Activated CD8-positive, alpha-beta memory T cell treated with anti-CD3 and anti-CD28 coated beads, Interleukin-2, amount 10 ng/mL, durations not matched to agents 7 days and 5 days (primary cell): Measurements from ENCODE around the gene ABCB11. TPM values are rescaled to one million over a fixed set of nuclear protein-coding genes. Genes with fewer than 3 reads are reported as not detected.

Experiments used
- ATAC-seq: fragments of 150-1000 bp; cut with Tn5 transposase; one replicate; pipeline ENCODE4 v1.10.0; 2021; ENCODE audit warnings: moderate library complexity
- CTCF ChIA-PET: fragments of 350-600 bp; sonication (Branson Sonifier 250); formaldehyde crosslinking; loops from one replicate; lab custom pipeline; 2021; ENCODE audit warnings: antibody characterized with exemption; lab: Charles Lee
- DNase-seq: peaks from one replicate; pipeline ENCODE4 v3.0.0-alpha.2; 2020
- H3K27ac Mint-ChIP-seq: one replicate; pipeline ENCODE4 v1.8.0; 2021; ENCODE audit warnings: mild to moderate bottlenecking, mixed read lengths
- H3K27me3 Mint-ChIP-seq: one replicate; pipeline ENCODE4 v1.8.0; 2021; ENCODE audit warnings: mixed read lengths
- H3K36me3 Mint-ChIP-seq: one replicate; pipeline ENCODE4 v1.8.0; 2021; ENCODE audit warnings: mild to moderate bottlenecking, mixed read lengths
- H3K4me1 Mint-ChIP-seq: one replicate; pipeline ENCODE4 v1.8.0; 2021; ENCODE audit warnings: mixed read lengths
- H3K4me3 Mint-ChIP-seq: one replicate; pipeline ENCODE4 v1.8.0; 2021; ENCODE audit warnings: mild to moderate bottlenecking, moderate library complexity, mixed read lengths
- H3K9me3 Mint-ChIP-seq: one replicate; pipeline ENCODE4 v1.8.0; 2022; ENCODE audit warnings: low read depth, mixed read lengths
- total RNA-seq, 2 experiments: library from RNA; stranded (reverse); gene quantifications; one replicate each; pipeline ENCODE4 v1.2.3, GENCODE V29; 2021

The ABCB11 gene
- total RNA-seq = not detected

- Mint-ChIP-seq H3K9me3 (no peaks in the 10 kb centered on the region), H3K27ac (no peak within 1 kb of the TSS), H3K4me1 (peaks cover 4% of the 10 kb centered on the region), H3K27me3 (no peaks in the 10 kb centered on the region), H3K4me3 (no peak within 1 kb of the TSS), H3K36me3 (no peaks in the 10 kb centered on the region)
- DNase-seq = no peak
- ATAC-seq = no peak
- CTCF ChIA-PET = no interaction called here
These were observed at the start of gene ABCB11 for GRCh38 chr2:169031202-169031601. TSS of gene ABCB11 (minus strand) at chr2:169031324. CDS start at chr2:169018125, 13,199 bp downstream.

GRCh38 chr2:169080250-169081069 is 49.3 kb upstream of the ABCB11 start:
- CTCF ChIA-PET = no interaction called here
- Mint-ChIP-seq H3K9me3 (no peaks in the 10 kb centered on the region), H3K27me3 (peaks cover under 1% of the 10 kb centered on the region), H3K4me3 (no peak overlapping the region), H3K36me3 (no peaks in the 10 kb centered on the region), H3K27ac (no peak overlapping the region), H3K4me1 (no peaks in the 10 kb centered on the region)
- DNase-seq (no peak), ATAC-seq (no peak)

GRCh38 chr2:169077674-169078240 is 46.6 kb upstream of the ABCB11 start:
- CTCF ChIA-PET = no interaction called here
- Mint-ChIP-seq H3K4me3 (no peak overlapping the region), H3K36me3 (no peaks in the 10 kb centered on the region), H3K27me3 (no peaks in the 10 kb centered on the region), H3K27ac (no peak overlapping the region), H3K9me3 (no peaks in the 10 kb centered on the region), H3K4me1 (peaks cover 5% of the 10 kb centered on the region)
- DNase-seq (no peak), ATAC-seq (no peak)

GRCh38 chr2:169073963-169074751 is 43.0 kb upstream of the ABCB11 start:
- Mint-ChIP-seq H3K9me3 (no peaks in the 10 kb centered on the region), H3K4me3 (no peak overlapping the region), H3K36me3 (no peaks in the 10 kb centered on the region), H3K4me1 (peaks cover 12% of the 10 kb centered on the region), H3K27ac (no peak overlapping the region), H3K27me3 (no peaks in the 10 kb centered on the region)
- DNase-seq (no peak), ATAC-seq (peak; percentile 23)
- CTCF ChIA-PET = no interaction called here

- CTCF ChIA-PET = interaction anchor here (0.6 kb wide), 1 partner anchor 69 kb away, joined by 3 read pairs; no protein-coding TSS in a partner anchor
- no peaks in the 10 kb centered on the region for H3K36me3 Mint-ChIP-seq
- H3K4me1 Mint-ChIP-seq = peaks cover 12% of the 10 kb centered on the region
- no peak overlapping the region for H3K4me3 Mint-ChIP-seq
- H3K27me3 Mint-ChIP-seq = no peaks in the 10 kb centered on the region
- no peaks in the 10 kb centered on the region for H3K9me3 Mint-ChIP-seq
- no peak overlapping the region for H3K27ac Mint-ChIP-seq
- ATAC-seq = no peak
- DNase-seq = no peak
These were observed 42.3 kb upstream of the ABCB11 start for GRCh38 chr2:169073211-169073962.

- Mint-ChIP-seq H3K27me3 (no peaks in the 10 kb centered on the region), H3K4me1 (peaks cover 12% of the 10 kb centered on the region), H3K27ac (no peak overlapping the region), H3K9me3 (no peaks in the 10 kb centered on the region), H3K4me3 (no peak overlapping the region), H3K36me3 (no peaks in the 10 kb centered on the region)
- CTCF ChIA-PET = no interaction called here
- no peak for ATAC-seq
- DNase-seq = no peak
These were observed 41.2 kb upstream of the ABCB11 start for GRCh38 chr2:169072163-169072925.

GRCh38 chr2:169071455-169071854 is 40.3 kb upstream of the ABCB11 start:
- Mint-ChIP-seq H3K4me3 (no peak overlapping the region), H3K36me3 (no peaks in the 10 kb centered on the region), H3K27me3 (no peaks in the 10 kb centered on the region), H3K27ac (no peak overlapping the region), H3K9me3 (no peaks in the 10 kb centered on the region), H3K4me1 (peaks cover 12% of the 10 kb centered on the region)
- ATAC-seq = no peak
- CTCF ChIA-PET = no interaction called here
- DNase-seq = no peak

- H3K4me1 Mint-ChIP-seq = peaks cover 12% of the 10 kb centered on the region
- DNase-seq (no peak), ATAC-seq (no peak)
- CTCF ChIA-PET = interaction anchor here (0.9 kb wide), 1 partner anchor 42 kb away, joined by 3 read pairs; no protein-coding TSS in a partner anchor
- H3K4me3 Mint-ChIP-seq = no peak overlapping the region
- H3K9me3 Mint-ChIP-seq = no peaks in the 10 kb centered on the region
- H3K36me3 Mint-ChIP-seq = no peaks in the 10 kb centered on the region
- no peaks in the 10 kb centered on the region for H3K27me3 Mint-ChIP-seq
- H3K27ac Mint-ChIP-seq = no peak overlapping the region
These were observed 38.7 kb upstream of the ABCB11 start for GRCh38 chr2:169069833-169070232.

GRCh38 chr2:169069341-169069740 is 38.2 kb upstream of the ABCB11 start, which contains the start of gene DHRS9:
TSS of gene DHRS9 (plus strand) at chr2:169069563. CDS start at chr2:169081582, 12,019 bp downstream.
- ATAC-seq = no peak
- no peaks in the 10 kb centered on the region for H3K9me3 Mint-ChIP-seq
- no peaks in the 10 kb centered on the region for H3K36me3 Mint-ChIP-seq
- peaks cover 12% of the 10 kb centered on the region for H3K4me1 Mint-ChIP-seq
- CTCF ChIA-PET = interaction anchor here (0.9 kb wide), 1 partner anchor 42 kb away, joined by 3 read pairs; no protein-coding TSS in a partner anchor
- H3K4me3 Mint-ChIP-seq = no peak within 1 kb of the TSS
- H3K27me3 Mint-ChIP-seq = no peaks in the 10 kb centered on the region
- H3K27ac Mint-ChIP-seq = no peak within 1 kb of the TSS
- no peak for DNase-seq

GRCh38 chr2:169066897-169067296 is 35.8 kb upstream of the ABCB11 start:
- H3K4me3 Mint-ChIP-seq = no peak overlapping the region

GRCh38 chr2:169065864-169066517 is 34.9 kb upstream of the ABCB11 start:
- no peak overlapping the region for H3K4me3 Mint-ChIP-seq
- no peak overlapping the region for H3K27ac Mint-ChIP-seq
- H3K4me1 Mint-ChIP-seq = peaks cover 4% of the 10 kb centered on the region
- no peaks in the 10 kb centered on the region for H3K27me3 Mint-ChIP-seq
- no peaks in the 10 kb centered on the region for H3K36me3 Mint-ChIP-seq
- no peaks in the 10 kb centered on the region for H3K9me3 Mint-ChIP-seq
- DNase-seq = no peak
- no peak for ATAC-seq
- CTCF ChIA-PET = no interaction called here

More at GRCh38 chr2:169066897-169067296, 35.8 kb upstream of the ABCB11 start:
- no peaks in the 10 kb centered on the region for H3K36me3 Mint-ChIP-seq
- no peaks in the 10 kb centered on the region for H3K9me3 Mint-ChIP-seq
- H3K27ac Mint-ChIP-seq = no peak overlapping the region
- no peaks in the 10 kb centered on the region for H3K27me3 Mint-ChIP-seq
- H3K4me1 Mint-ChIP-seq = peaks cover 5% of the 10 kb centered on the region
- DNase-seq (no peak), ATAC-seq (no peak)
- CTCF ChIA-PET = no interaction called here

GRCh38 chr2:169065422-169065821 is 34.3 kb upstream of the ABCB11 start:
- DNase-seq (no peak), ATAC-seq (no peak)
- Mint-ChIP-seq H3K36me3 (no peaks in the 10 kb centered on the region), H3K27me3 (no peaks in the 10 kb centered on the region), H3K9me3 (no peaks in the 10 kb centered on the region), H3K4me1 (peaks cover 4% of the 10 kb centered on the region), H3K4me3 (no peak overlapping the region), H3K27ac (no peak overlapping the region)
- CTCF ChIA-PET = no interaction called here
